Left colon (tissue), 2 donors: ENCODE data around the gene LINC00632. TPM values are rescaled to one million over a fixed set of nuclear protein-coding genes. Genes with fewer than 3 reads are reported as not detected.
"Not testable (repeated sequence)": the region's sequence is repeated elsewhere in the genome, so short reads cannot be mapped to it uniquely, and the experiment has no call there.

Experiments
- ATAC-seq: fragments of 200-7000 bp; cut with Tn5 transposase; one replicate; pipeline ENCODE4 v1.9.1; 2020; ENCODE audit warnings: mild to moderate bottlenecking, moderate library complexity
- DNase-seq, 2 donors: peaks; one replicate each; pipeline ENCODE4 v3.0.0-alpha.2; 2020
- intact Hi-C, 2 donors: fragments of 100-400 bp; cut with DNase I in 1 of 2; cut with micrococcal nuclease in 1 of 2; formaldehyde crosslinking; loops; one replicate each; pipeline versions ENCODE4 v1.11.2 to v1.14.0; 2022; cut with DNase I, micrococcal nuclease
- long read RNA-seq: library from polyadenylated mRNA; unstranded; transcript quantifications from one replicate; pipeline ENCODE4 v2.0.0, GENCODE V29; 2021
- total RNA-seq, 2 donors: library from RNA; stranded (reverse); fragmentation: NEBNext Ultra II Directional; extraction: Animal tissue kit (Norgen Biotek cat#: 25700); gene quantifications; one replicate each; pipeline ENCODE4 v1.2.1, GENCODE V29; 2021
- donor health status: DM: no; HTN: no; CAD: no.
- donor health status: DM: yes; HTN: yes; CAD: no.

The LINC00632 gene
- 10 to 100 TPM; 32.1 to 72.8 TPM for total RNA-seq
- long read RNA-seq: 0 reads

GRCh38 chrX:140709421-140709846 lies at the start of gene LINC00632:
LINC00632 (plus strand) TSS chrX:140709759.
- ATAC-seq (no peak), DNase-seq (no peak)
- intact Hi-C loops: no loop called here

DNA sequence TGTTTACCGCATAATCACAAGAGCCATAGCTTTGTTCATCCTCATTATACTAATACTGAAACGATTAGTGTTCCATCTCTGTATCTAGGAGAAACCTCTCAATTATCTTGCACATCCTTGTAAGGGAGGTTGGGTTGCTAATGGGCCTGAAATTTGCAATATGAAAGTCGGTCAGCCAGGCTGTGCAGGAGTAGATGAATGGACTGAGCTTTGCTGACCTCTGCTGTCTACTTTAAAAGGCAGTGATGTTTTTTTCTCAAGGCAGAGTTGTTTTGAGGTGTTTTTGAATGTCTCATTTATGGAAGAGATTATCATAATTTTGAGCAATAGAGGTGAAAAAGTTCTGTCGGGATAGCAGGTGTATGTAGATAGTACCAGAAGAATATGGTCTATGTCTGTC lies 47.9 kb upstream of the LINC00632 start:
- intact Hi-C loops: no loop called here
- ATAC-seq: no peak

DNA sequence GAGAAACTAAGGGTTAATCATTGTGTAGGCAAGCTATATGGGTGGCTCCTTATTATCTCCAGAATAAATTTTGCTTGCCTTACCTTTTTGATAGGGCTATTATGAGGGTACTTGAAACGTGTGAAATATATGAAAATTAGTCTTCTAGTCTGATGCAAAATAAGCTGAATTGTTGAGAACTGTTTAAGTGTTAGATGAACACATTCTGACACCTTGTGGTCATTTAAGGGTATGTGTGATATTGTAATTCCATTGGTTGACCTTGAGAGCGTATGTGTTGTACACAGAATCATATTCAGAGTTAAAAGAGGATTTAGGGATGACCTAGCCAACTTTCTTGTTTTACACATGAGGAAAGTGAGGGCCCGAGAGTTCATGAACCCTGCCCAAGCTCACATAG lies 44.6 kb upstream of the LINC00632 start:
- peak; percentile 44 for ATAC-seq
- intact Hi-C loops: no loop called here
- DNase-seq: no peak

More for the DNA sequence above, 47.9 kb upstream of the LINC00632 start:
- no peak for DNase-seq

- intact Hi-C loops: no loop called here
- peak; percentile 40 for ATAC-seq
- DNase-seq: no peak
Measured at GRCh38 chrX:140672840-140673731, 36.5 kb upstream of the LINC00632 start.

GRCh38 chrX:140687706-140688105 lies 21.9 kb upstream of the LINC00632 start:
- DNase-seq: no peak
- intact Hi-C loops: no loop called here
- ATAC-seq: no peak

GRCh38 chrX:140691596-140691995 lies 18.0 kb upstream of the LINC00632 start:
- intact Hi-C loops, DNase-seq, ATAC-seq: not testable (repeated sequence)

DNA sequence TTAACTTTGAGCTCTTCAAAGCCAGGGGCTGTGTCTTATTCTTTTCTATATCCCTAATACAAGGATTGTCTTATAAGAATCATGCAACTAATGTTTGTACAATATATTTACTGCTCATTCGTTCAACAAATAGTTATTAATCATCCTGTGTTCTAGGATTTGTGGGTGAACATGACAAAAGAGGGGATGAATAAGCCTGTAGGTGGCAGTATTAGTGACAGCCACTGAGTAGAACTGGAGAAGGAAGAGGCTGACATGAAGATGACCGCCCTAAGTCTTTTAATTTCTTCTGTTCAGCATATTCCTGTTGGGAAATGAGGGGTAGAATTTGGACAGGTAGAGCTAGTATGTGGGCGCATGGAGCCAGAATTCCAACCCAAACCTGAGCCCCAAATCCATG lies 11.9 kb upstream of the LINC00632 start:
- DNase-seq (no peak), ATAC-seq (no peak)
- intact Hi-C loops: no loop called here

DNA sequence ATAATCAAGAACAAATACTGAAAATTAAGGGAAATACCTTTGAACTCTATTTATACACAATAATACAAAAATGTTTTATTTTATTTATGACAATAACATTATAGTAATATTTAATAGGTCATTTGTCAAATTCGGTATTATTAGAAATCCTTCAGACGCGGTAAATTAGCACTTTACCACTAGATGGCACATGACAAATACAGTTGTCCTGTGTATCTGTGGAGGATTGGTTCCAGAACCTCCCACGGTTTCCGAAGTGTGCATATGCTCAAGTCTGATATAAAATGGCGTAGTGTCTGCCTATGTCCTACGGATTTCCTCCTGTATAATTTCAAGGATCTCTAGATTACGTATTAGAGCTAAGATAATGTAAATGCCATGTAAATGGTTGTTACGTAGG lies 8.1 kb upstream of the LINC00632 start:
- ATAC-seq (no peak), DNase-seq (no peak)
- intact Hi-C loops: no loop called here

DNA sequence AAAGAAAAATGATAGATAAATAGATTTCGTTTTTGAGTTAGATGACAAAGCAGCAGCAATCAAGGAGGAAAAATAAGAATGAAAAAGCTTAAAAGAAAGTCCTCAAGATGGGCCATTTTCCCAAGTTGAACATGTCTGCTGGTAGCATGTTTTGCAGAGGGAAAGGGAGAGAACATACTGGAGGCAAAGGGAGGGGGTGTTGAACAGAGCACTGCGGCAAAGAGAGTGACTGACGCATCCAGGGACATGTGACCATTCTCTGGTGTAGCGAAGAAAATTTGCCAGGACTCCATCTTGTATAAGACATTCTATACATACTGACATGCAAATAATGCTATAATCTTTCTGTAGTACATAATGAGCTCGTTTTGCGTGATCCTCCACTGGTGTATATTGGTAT lies 1.2 kb downstream of the LINC00632 start:
- intact Hi-C loops: no loop called here
- ATAC-seq (no peak), DNase-seq (no peak)

DNA sequence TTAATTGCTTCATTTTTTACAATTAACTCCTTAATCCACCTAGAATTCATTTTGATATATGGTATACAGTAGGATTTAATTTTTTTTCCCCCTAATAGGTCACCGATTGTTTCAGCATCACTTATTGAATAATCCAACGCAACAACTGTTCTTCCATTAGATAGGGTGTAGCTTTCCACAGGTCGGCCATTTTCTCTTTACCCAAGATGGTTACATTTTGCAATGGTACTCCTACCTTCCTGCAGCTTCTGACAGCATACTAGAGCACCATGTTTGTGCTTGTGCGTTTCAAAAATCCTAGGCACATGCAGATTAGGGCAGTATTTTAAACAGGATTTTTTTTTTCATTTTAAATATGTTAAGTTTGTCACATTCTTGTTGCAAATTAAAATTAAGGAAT lies 2.3 kb downstream of the LINC00632 start:
- no peak for DNase-seq
- intact Hi-C loops: no loop called here

DNA sequence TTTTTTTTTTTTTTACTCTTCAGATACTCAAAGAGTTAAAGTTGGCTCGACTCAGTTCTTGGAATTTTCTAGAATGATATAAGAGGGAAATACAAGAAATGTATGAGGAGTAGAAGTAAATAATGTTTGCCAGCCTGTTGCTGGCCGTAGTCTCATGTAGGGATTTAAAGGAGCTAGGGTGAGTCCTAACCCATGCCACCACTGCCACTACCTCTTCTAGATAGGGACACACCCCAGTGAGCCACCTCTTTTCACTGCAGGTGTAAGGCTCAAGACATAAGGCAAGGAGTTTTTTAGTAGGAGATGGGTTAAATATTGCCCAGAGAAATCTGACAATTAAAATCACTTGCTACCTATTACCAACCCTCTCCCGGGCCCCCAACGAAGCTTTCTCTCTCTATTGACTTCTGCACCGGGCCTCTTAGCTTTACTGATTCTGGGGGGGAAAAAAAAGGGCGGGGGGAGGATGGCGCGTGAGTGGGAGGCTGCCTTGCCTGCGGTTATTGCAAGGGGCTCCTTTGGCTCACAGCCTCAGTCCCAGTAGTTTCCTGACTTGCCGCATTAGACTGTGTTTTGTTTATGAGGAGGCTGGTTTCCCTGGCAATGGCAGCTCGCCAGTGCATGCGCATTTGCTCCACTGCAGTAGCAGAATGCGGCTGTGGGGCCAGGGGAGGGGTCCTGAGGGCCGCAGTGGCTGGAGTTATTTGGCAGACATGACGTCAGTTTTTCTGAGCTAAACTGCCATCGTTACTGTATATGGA lies 3.0 kb downstream of the LINC00632 start:
- intact Hi-C loops: no loop called here
- DNase-seq: peak in 1 of 2 donors; percentile 27

More for the DNA sequence above, 2.3 kb downstream of the LINC00632 start:
- ATAC-seq: no peak

GRCh38 chrX:140713174-140713539 lies 3.6 kb downstream of the LINC00632 start:
- DNase-seq: no peak
- no peak for ATAC-seq
- intact Hi-C loops: no loop called here

More for the DNA sequence above, 3.0 kb downstream of the LINC00632 start:
- ATAC-seq: no peak

DNA sequence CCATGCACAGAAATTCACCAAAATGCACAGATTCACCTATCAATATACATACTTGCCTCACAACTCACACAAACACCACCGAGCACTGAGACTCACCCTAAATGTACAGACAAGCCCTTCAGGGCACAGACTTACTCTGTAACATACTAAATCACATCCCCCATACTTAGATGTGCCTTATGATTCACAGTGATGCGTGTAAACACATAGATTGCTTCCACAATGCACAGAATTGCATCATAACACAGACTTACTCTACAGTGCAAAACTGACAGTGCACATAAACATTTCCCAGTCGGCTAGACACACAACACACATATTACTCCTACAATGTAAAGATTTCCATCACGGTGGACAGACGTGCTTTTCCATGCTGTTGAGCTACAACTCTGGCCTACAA lies 6.2 kb downstream of the LINC00632 start:
- ATAC-seq (no peak), DNase-seq (no peak)
- intact Hi-C loops: no loop called here

DNA sequence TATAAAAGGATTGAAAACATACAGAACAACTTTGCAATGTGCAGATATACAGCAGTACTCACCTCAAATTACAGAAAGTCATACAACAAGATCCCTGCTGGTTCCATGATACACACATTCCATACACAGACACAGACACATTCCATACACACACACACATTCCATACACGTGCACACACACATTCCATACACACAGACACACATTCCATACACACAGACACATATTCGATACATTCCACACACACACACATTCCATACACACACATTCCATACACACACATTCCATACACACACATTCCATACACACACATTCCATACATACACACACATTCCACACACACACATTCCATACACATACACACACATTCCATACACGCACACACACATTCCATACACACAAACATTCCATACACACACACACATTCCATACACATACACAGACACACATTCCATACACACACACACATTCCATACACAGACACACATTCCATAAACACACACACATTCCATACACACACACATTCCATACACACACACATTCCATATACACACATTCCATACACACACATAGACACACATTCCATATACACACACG lies 13.7 kb downstream of the LINC00632 start:
- DNase-seq: no peak
- no peak for ATAC-seq
- intact Hi-C loops: no loop called here

DNA sequence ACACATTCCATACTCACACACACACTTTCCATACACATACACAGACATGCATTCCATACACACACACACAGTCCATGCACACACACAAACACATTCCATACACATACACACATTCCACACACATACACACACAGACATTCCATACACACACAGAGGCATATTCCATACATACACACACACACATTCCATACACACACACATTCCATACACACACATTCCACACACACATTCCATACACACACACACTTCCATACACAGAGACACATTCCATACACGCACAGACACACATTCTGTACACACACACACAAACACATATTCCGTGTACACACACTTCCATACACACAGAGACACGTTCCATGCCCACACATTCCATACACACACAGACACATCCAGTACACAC lies 14.8 kb downstream of the LINC00632 start:
- no peak for ATAC-seq
- intact Hi-C loops: no loop called here
- no peak for DNase-seq

DNA sequence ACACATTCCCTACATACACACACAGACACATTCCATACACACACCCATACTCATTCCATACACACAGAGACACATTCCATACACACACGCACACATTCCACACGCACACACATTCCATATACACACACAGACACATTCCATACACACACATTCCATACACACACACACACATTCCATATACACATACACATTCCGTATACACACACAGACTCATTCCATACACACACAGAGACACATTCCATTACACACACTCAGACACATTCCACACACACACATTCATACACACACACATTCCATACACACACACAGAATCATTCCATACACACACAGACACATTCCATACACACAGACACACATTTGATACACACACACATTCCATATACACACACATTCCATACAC lies 15.2 kb downstream of the LINC00632 start:
- DNase-seq: no peak
- ATAC-seq: no peak
- intact Hi-C loops: no loop called here

GRCh38 chrX:140725500-140725899 lies 15.9 kb downstream of the LINC00632 start:
- intact Hi-C loops: no loop called here
- DNase-seq: no peak
- ATAC-seq: no peak

- intact Hi-C loops: no loop called here
- DNase-seq (no peak), ATAC-seq (peak; percentile 59)
Measured at GRCh38 chrX:140733766-140734342, 24.3 kb downstream of the LINC00632 start.

DNA sequence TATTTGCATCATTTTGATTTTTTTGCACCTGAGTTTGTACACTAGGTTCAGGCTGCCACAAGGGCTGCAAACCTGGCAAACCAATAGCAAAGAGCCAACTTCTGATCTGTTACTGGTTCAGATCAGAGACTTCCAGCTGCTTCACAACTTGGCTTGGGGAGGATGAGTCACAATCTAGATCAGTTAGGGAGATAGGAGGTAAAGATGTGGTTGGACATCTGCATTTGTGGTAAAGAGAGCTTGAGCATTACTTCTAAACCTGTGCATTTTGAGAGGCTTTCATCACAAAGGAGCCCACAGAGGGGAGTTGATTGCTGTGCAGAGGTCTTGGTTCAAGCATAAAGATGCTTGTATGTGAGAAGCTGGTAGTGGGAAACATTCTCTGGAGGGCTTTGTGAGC lies 34.5 kb downstream of the LINC00632 start:
- no peak for DNase-seq
- intact Hi-C loops: no loop called here

More for the DNA sequence above, 34.5 kb downstream of the LINC00632 start:
- no peak for ATAC-seq
